IMR-90 (cell line): ENCODE data around the gene NRP2. TPM values are rescaled to one million over a fixed set of nuclear protein-coding genes. Genes with fewer than 3 reads are reported as not detected.

Source experiments
- ATAC-seq: fragments of 200-7000 bp; cut with Tn5 transposase; 2 replicates; pipeline ENCODE4 v1.9.1; 2020; ENCODE audit warnings: low read depth, mild to moderate bottlenecking, moderate library complexity
- BruUV-seq: library from RNA; stranded (reverse); fragments of 400-500 nt; replicated peaks from 2 replicates; lab custom pipeline; 2021; lab: Mats Ljungman, UMichigan
- CTCF ChIA-PET: fragments of 300-600 bp; formaldehyde crosslinking; extraction: SDS; loops from one replicate; lab custom pipeline; 2021; ENCODE audit warnings: antibody characterized with exemption; lab: Yijun Ruan, JAX
- POLR2A ChIA-PET: fragments of 300-600 bp; sonication (Branson Sonifier 250); formaldehyde crosslinking; loops from one replicate; lab custom pipeline; 2022; ENCODE audit warnings: antibody characterized with exemption; ENCODE audit not compliant: unreplicated experiment; lab: Charles Lee
- DNase-seq: peaks from one replicate; pipeline ENCODE4 v3.0.0; 2013
- H2AFZ ChIP-seq: replicated peaks from 2 replicates; pipeline ENCODE3; 2013; ENCODE audit warnings: low read length, mild to moderate bottlenecking; ENCODE audit not compliant: poor library complexity
- H2AK5ac ChIP-seq: 2 replicates; pipeline ENCODE4 v1.6.1; 2013; ENCODE audit warnings: low read depth, low read length, inconsistent platforms
- H2AK9ac ChIP-seq: replicated peaks from 2 replicates; pipeline ENCODE3; 2013; ENCODE audit warnings: mild to moderate bottlenecking, low read depth, low read length, moderate library complexity; ENCODE audit not compliant: poor library complexity
- H2BK120ac ChIP-seq: 2 replicates; pipeline ENCODE4 v1.6.1; 2013; ENCODE audit warnings: low read depth, low read length, inconsistent platforms
- H2BK15ac ChIP-seq: 3 replicates; pipeline ENCODE4 v1.6.1; 2013; ENCODE audit warnings: low read depth, low read length, inconsistent platforms
- H2BK20ac ChIP-seq: 2 replicates; pipeline ENCODE4 v1.6.1; 2013; ENCODE audit warnings: low read depth, mild to moderate bottlenecking, inconsistent platforms, low read length, moderate library complexity
- H2BK5ac ChIP-seq: 2 replicates; pipeline ENCODE4 v1.6.1; 2013; ENCODE audit warnings: mild to moderate bottlenecking, low read depth, low read length, inconsistent platforms; ENCODE audit not compliant: poor library complexity, severe bottlenecking
- H3K14ac ChIP-seq: replicated peaks from 2 replicates; pipeline ENCODE4 v1.6.1; 2013; ENCODE audit warnings: low read depth, low read length, inconsistent platforms
- H3K18ac ChIP-seq: 2 replicates; pipeline ENCODE4 v1.6.1; 2013; ENCODE audit warnings: low read depth, low read length, control low read depth
- H3K23ac ChIP-seq: 2 replicates; pipeline ENCODE4 v1.6.1; 2013; ENCODE audit warnings: low read depth, low read length, inconsistent platforms
- H3K27ac ChIP-seq: 2 replicates; pipeline ENCODE4 v1.5.1; 2013; ENCODE audit warnings: mild to moderate bottlenecking, control low read depth, low read length; ENCODE audit not compliant: insufficient read depth
- H3K27me3 ChIP-seq: 2 replicates; pipeline ENCODE4 v1.6.1; 2013; ENCODE audit warnings: low read length; ENCODE audit not compliant: control insufficient read depth, insufficient read depth
- H3K36me3 ChIP-seq: 2 replicates; pipeline ENCODE4 v1.6.1; 2013; ENCODE audit warnings: low read length, mixed read lengths; ENCODE audit not compliant: control insufficient read depth, insufficient read depth
- H3K4ac ChIP-seq: 2 replicates; pipeline ENCODE4 v1.6.1; 2013; ENCODE audit warnings: low read depth, low read length, inconsistent platforms
- H3K4me1 ChIP-seq: 2 replicates; pipeline ENCODE4 v1.6.1; 2013; ENCODE audit warnings: low read length, mixed read lengths; ENCODE audit not compliant: control insufficient read depth, insufficient read depth
- H3K4me2 ChIP-seq: 2 replicates; pipeline ENCODE4 v1.6.1; 2013; ENCODE audit warnings: low read depth, mild to moderate bottlenecking, control low read depth, low read length, moderate library complexity
- H3K4me3 ChIP-seq: 2 replicates; pipeline ENCODE4 v1.5.1; 2013; ENCODE audit warnings: low read depth, mild to moderate bottlenecking, control low read depth, low read length, moderate library complexity; ENCODE audit not compliant: insufficient read depth
- H3K56ac ChIP-seq: 2 replicates; pipeline ENCODE4 v1.6.1; 2013; ENCODE audit warnings: low read length, inconsistent platforms; ENCODE audit not compliant: insufficient read depth; ENCODE audit errors: extremely low read depth
- H3K79me1 ChIP-seq, 2 experiments: 2 replicates each; pipeline ENCODE4 v1.6.1; 2013; ENCODE audit warnings: low read length in 2 of 2, inconsistent platforms in 1 of 2, low read depth in 1 of 2
- H3K9ac ChIP-seq: 2 replicates; pipeline ENCODE4 v1.6.1; 2013; ENCODE audit warnings: low read depth, low read length, control low read depth
- H3K9me1 ChIP-seq: 2 replicates; pipeline ENCODE4 v1.6.1; 2013; ENCODE audit warnings: low read length, inconsistent platforms; ENCODE audit not compliant: insufficient read depth
- H3K9me3 ChIP-seq: 2 replicates; pipeline ENCODE4 v1.6.1; 2013; ENCODE audit warnings: low read length; ENCODE audit not compliant: control insufficient read depth, insufficient read depth
- H4K20me1 ChIP-seq: 2 replicates; pipeline ENCODE4 v1.6.1; 2013; ENCODE audit warnings: low read length, inconsistent platforms; ENCODE audit not compliant: insufficient read depth
- H4K5ac ChIP-seq: 2 replicates; pipeline ENCODE4 v1.6.1; 2013; ENCODE audit warnings: mild to moderate bottlenecking, low read depth, low read length, control low read depth
- H4K8ac ChIP-seq, 2 experiments: 2 replicates each; pipeline ENCODE4 v1.6.1; 2013; ENCODE audit warnings: low read depth in 2 of 2, low read length in 2 of 2, control low read depth in 1 of 2, inconsistent platforms in 1 of 2
- H4K91ac ChIP-seq: 2 replicates; pipeline ENCODE4 v1.6.1; 2013; ENCODE audit warnings: low read depth, low read length, inconsistent platforms; ENCODE audit not compliant: insufficient read depth
- FOS ChIP-seq: fragments of 150-350 bp; IDR thresholded peaks from 2 replicates; pipeline ENCODE4 v1.6.1; 2016; ENCODE audit warnings: low read depth, low read length
- MXI1 ChIP-seq: IDR thresholded peaks from 2 replicates; pipeline ENCODE4 v1.6.1; 2012; ENCODE audit warnings: low read depth, mild to moderate bottlenecking, low read length, moderate library complexity, borderline replicate concordance
- NFE2L2 ChIP-seq: fragments of 150-350 bp; IDR thresholded peaks from 2 replicates; pipeline ENCODE4 v1.6.1; 2016; ENCODE audit warnings: low read depth, mild to moderate bottlenecking, low read length
- POLR2A ChIP-seq: IDR thresholded peaks from 2 replicates; pipeline ENCODE4 v1.6.1; 2012; ENCODE audit warnings: mild to moderate bottlenecking, low read depth, low read length
- RAD21 ChIP-seq: IDR thresholded peaks from 2 replicates; pipeline ENCODE4 v1.6.1; 2012; ENCODE audit warnings: low read length, improper control_type of control experiment
- RCOR1 ChIP-seq: IDR thresholded peaks from 2 replicates; pipeline ENCODE4 v1.6.1; 2012; ENCODE audit warnings: mild to moderate bottlenecking, low read length, improper control_type of control experiment; ENCODE audit not compliant: insufficient replicate concordance
- SMC3 ChIP-seq: fragments of 150-350 bp; IDR thresholded peaks from 2 replicates; pipeline ENCODE4 v1.6.1; 2016; ENCODE audit warnings: low read depth, mild to moderate bottlenecking, antibody characterized with exemption, low read length, moderate library complexity
- WGBS, 2 experiments: methylation state at CpG; one replicate each; pipeline versions ENCODE4 v1.1.5 to v1.1.7; 2013; ENCODE audit warnings: missing lambda C conversion rate in 2 of 2; ENCODE audit not compliant: insufficient read length in 1 of 2; ENCODE audit errors: extremely low coverage in 2 of 2; 5-methylcytosine and 5-hydroxymethylcytosine counted together
- dilution Hi-C: fragments of 300-500 bp; cut with HindIII; formaldehyde crosslinking; loops from one replicate; pipeline ENCODE4 v1.14.3; 2018; ENCODE audit warnings: low sequenced_read_pairs; ENCODE audit not compliant: unreplicated experiment
- in situ Hi-C: fragments of 300-500 bp; cut with MboI; formaldehyde crosslinking; loops from 3 replicates; pipeline ENCODE4 v1.14.3; 2019; ENCODE audit warnings: low sequenced_read_pairs, inconsistent platforms, mixed read lengths
- intact Hi-C: fragments of 100-400 bp; cut with micrococcal nuclease; formaldehyde crosslinking; loops from 2 replicates; pipeline ENCODE4 v1.10.0; 2022
- polyA plus RNA-seq, 3 experiments: library from polyadenylated mRNA; depleted of rRNA; stranded (reverse); fragments of >200 nt; gene quantifications; 2 replicates each; pipeline ENCODE4 v1.2.3, GENCODE V29; 2012; ENCODE audit warnings: low replicate concordance in 1 of 3
- total RNA-seq: library from RNA; depleted of rRNA; stranded (reverse); fragments of >200 nt; gene quantifications from 2 replicates; pipeline ENCODE4 v1.2.3, GENCODE V29; 2012
- TF ChIP-seq, protein P1 (sequence below): fragments of 150-350 bp; IDR thresholded peaks from 2 replicates; pipeline ENCODE4 v1.6.1; 2016; ENCODE audit warnings: low read depth, mild to moderate bottlenecking, low read length, moderate library complexity, borderline replicate concordance
- TF ChIP-seq, protein P2 (sequence below): fragments of 150-350 bp; IDR thresholded peaks from 2 replicates; pipeline ENCODE4 v1.6.1; 2017; ENCODE audit warnings: mild to moderate bottlenecking, antibody characterized with exemption, low read length, low read depth

The NRP2 gene
- total and polyA plus RNA-seq, 2 of the 4 experiments (the other 2 are of a cell fraction) = 46.4 to 51.3 TPM

GRCh38 chr2:205782941-205783340, 100.6 kb downstream of the NRP2 start:
- Histone ChIP-seq H3K18ac (no peak overlapping the region), H4K8ac (no peak overlapping the region), H3K9me3 (no peaks in the 10 kb centered on the region), H3K56ac (no peak overlapping the region), H3K4me3 (no peak overlapping the region), H3K4me1 (peaks cover 12% of the 10 kb centered on the region), H3K36me3 (peaks cover 5% of the 10 kb centered on the region; the same call in 1 of the 2 replicates), H2BK20ac (no peak overlapping the region), H3K4me2 (no peak overlapping the region), H4K5ac (no peak overlapping the region), H3K79me1 (no peaks in the 10 kb centered on the region), H3K27ac (no peak overlapping the region), H3K14ac (no peak overlapping the region), H3K27me3 (no peaks in the 10 kb centered on the region), H3K23ac (no peak overlapping the region), H3K9me1 (no peaks in the 10 kb centered on the region), H2AFZ (no peak overlapping the region), H3K4ac (no peak overlapping the region), H2BK15ac (no peak overlapping the region), H2AK9ac (no peak overlapping the region), H2AK5ac (no peak overlapping the region), H4K20me1 (no peaks in the 10 kb centered on the region), H3K9ac (no peak overlapping the region), H2BK5ac (no peak overlapping the region), H4K91ac (no peak overlapping the region), H2BK120ac (no peak overlapping the region)
- TF ChIP-seq MXI1 (no peak), FOS (no peak), POLR2A (no peak), NFE2L2 (no peak), SMC3 (no peak), RAD21 (no peak), RCOR1 (no peak)
- TF ChIP-seq, protein P1, sequence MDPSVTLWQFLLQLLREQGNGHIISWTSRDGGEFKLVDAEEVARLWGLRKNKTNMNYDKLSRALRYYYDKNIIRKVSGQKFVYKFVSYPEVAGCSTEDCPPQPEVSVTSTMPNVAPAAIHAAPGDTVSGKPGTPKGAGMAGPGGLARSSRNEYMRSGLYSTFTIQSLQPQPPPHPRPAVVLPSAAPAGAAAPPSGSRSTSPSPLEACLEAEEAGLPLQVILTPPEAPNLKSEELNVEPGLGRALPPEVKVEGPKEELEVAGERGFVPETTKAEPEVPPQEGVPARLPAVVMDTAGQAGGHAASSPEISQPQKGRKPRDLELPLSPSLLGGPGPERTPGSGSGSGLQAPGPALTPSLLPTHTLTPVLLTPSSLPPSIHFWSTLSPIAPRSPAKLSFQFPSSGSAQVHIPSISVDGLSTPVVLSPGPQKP = no peak
- TF ChIP-seq, protein P2, sequence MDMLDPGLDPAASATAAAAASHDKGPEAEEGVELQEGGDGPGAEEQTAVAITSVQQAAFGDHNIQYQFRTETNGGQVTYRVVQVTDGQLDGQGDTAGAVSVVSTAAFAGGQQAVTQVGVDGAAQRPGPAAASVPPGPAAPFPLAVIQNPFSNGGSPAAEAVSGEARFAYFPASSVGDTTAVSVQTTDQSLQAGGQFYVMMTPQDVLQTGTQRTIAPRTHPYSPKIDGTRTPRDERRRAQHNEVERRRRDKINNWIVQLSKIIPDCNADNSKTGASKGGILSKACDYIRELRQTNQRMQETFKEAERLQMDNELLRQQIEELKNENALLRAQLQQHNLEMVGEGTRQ = no peak
- 100% methylated on average over 1 of the region's 4 CpGs; no CpG with 5 or more reads in 1 of the 2 experiments for WGBS, 2 experiments
- no peak for DNase-seq
- intact Hi-C loops (no loop called here), dilution Hi-C loops (no loop called here), in situ Hi-C loops (no loop called here)
- ChIA-PET CTCF (no interaction called here), POLR2A (no interaction called here)
- BruUV-seq = no TSS peak
- ATAC-seq = no peak
